HFFc6 (cell line): ENCODE measurements around the gene TOX2. TPM values are rescaled to one million over a fixed set of nuclear protein-coding genes. Genes with fewer than 3 reads are reported as not detected.

Source experiments
- DNase-seq: peaks from one replicate; pipeline ENCODE4 v3.0.0-alpha.2; 2018
- H3K27ac Mint-ChIP-seq: 2 replicates; pipeline ENCODE4 v1.8.0; 2020; ENCODE audit warnings: mild to moderate bottlenecking, mixed read lengths
- H3K27me3 Mint-ChIP-seq: 2 replicates; pipeline ENCODE4 v1.8.0; 2021; ENCODE audit warnings: mild to moderate bottlenecking, moderate library complexity, mixed read lengths; ENCODE audit not compliant: insufficient read depth
- H3K36me3 Mint-ChIP-seq: 2 replicates; pipeline ENCODE4 v1.8.0; 2021; ENCODE audit warnings: low read depth, mixed read lengths
- H3K4me1 Mint-ChIP-seq: 2 replicates; pipeline ENCODE4 v1.8.0; 2020; ENCODE audit warnings: low read depth, mixed read lengths
- H3K4me3 Mint-ChIP-seq: 2 replicates; pipeline ENCODE4 v1.8.0; 2020; ENCODE audit warnings: mild to moderate bottlenecking, moderate library complexity, mixed read lengths
- H3K9me3 Mint-ChIP-seq: 2 replicates; pipeline ENCODE4 v1.8.0; 2020; ENCODE audit warnings: mild to moderate bottlenecking, mixed read lengths
- total RNA-seq, 6 experiments: library from RNA; stranded (reverse); fragmentation: NEBNext Ultra II Directional; extraction: Animal tissue kit (Norgen Biotek cat#: 25700); gene quantifications; 2 replicates in 1 of 6; 3 replicates in 5 of 6; pipeline ENCODE4 v1.2.3, GENCODE V29; 2021
- TF ChIP-seq, protein P1 (sequence below): fragments of 200-600 bp; sonication (generic); IDR thresholded peaks from 2 replicates; pipeline ENCODE4 v1.5.0; 2021; ENCODE audit warnings: antibody characterized with exemption, mild to moderate bottlenecking

TOX2 gene
- total RNA-seq, 6 experiments from 2014 or later = 46.1 to 68.2 (median 60.2) TPM

GRCh38 chr20:43909720-43910119 is 4.9 kb upstream of the TOX2 start:
- Mint-ChIP-seq H3K4me1 (peaks cover 22% of the 10 kb centered on the region), H3K27me3 (peaks cover 2% of the 10 kb centered on the region), H3K9me3 (peaks cover 18% of the 10 kb centered on the region), H3K27ac (no peak overlapping the region), H3K4me3 (no peak overlapping the region), H3K36me3 (peaks cover 19% of the 10 kb centered on the region)
- TF ChIP-seq, protein P1, sequence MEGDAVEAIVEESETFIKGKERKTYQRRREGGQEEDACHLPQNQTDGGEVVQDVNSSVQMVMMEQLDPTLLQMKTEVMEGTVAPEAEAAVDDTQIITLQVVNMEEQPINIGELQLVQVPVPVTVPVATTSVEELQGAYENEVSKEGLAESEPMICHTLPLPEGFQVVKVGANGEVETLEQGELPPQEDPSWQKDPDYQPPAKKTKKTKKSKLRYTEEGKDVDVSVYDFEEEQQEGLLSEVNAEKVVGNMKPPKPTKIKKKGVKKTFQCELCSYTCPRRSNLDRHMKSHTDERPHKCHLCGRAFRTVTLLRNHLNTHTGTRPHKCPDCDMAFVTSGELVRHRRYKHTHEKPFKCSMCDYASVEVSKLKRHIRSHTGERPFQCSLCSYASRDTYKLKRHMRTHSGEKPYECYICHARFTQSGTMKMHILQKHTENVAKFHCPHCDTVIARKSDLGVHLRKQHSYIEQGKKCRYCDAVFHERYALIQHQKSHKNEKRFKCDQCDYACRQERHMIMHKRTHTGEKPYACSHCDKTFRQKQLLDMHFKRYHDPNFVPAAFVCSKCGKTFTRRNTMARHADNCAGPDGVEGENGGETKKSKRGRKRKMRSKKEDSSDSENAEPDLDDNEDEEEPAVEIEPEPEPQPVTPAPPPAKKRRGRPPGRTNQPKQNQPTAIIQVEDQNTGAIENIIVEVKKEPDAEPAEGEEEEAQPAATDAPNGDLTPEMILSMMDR = no peak
- DNase-seq = no peak

- no peak overlapping the region for H3K4me3 Mint-ChIP-seq
- TF ChIP-seq, protein P1 = no peak
- H3K36me3 Mint-ChIP-seq = peaks cover 19% of the 10 kb centered on the region
- peak overlapping the region; percentile 44 for H3K27ac Mint-ChIP-seq
- peaks cover 18% of the 10 kb centered on the region for H3K9me3 Mint-ChIP-seq
- H3K4me1 Mint-ChIP-seq = peaks cover 25% of the 10 kb centered on the region
- H3K27me3 Mint-ChIP-seq = peaks cover 2% of the 10 kb centered on the region
- no peak for DNase-seq
These were observed 4.1 kb upstream of the TOX2 start for GRCh38 chr20:43910564-43910963.

- peak overlapping the region; percentile 44 for H3K27ac Mint-ChIP-seq
- H3K36me3 Mint-ChIP-seq = peaks cover 19% of the 10 kb centered on the region
- H3K9me3 Mint-ChIP-seq = peaks cover 18% of the 10 kb centered on the region
- H3K27me3 Mint-ChIP-seq = peaks cover 2% of the 10 kb centered on the region
- DNase-seq = peak; percentile 84
- TF ChIP-seq, protein P1 = peak; percentile 72
- H3K4me1 Mint-ChIP-seq = peaks cover 25% of the 10 kb centered on the region
- H3K4me3 Mint-ChIP-seq = no peak overlapping the region
These were observed 3.6 kb upstream of the TOX2 start for GRCh38 chr20:43911066-43911465.

GRCh38 chr20:43913291-43914025 is 1.2 kb upstream of the TOX2 start:
- H3K36me3 Mint-ChIP-seq = peaks cover 10% of the 10 kb centered on the region
- H3K27me3 Mint-ChIP-seq = peaks cover 2% of the 10 kb centered on the region
- H3K4me1 Mint-ChIP-seq = peaks cover 46% of the 10 kb centered on the region
- peaks cover 10% of the 10 kb centered on the region; the same call in 1 of the 2 replicates for H3K9me3 Mint-ChIP-seq
- peak overlapping the region; percentile 6; the same call in 1 of the 2 replicates for H3K27ac Mint-ChIP-seq
- TF ChIP-seq, protein P1 = no peak
- DNase-seq = no peak
- peak overlapping the region; percentile 71 for H3K4me3 Mint-ChIP-seq

GRCh38 chr20:43915211-43916072 is 790 bp downstream of the TOX2 start:
- Mint-ChIP-seq H3K36me3 (peaks cover 15% of the 10 kb centered on the region), H3K4me3 (peak overlapping the region; percentile 96), H3K9me3 (peaks cover 10% of the 10 kb centered on the region; the same call in 1 of the 2 replicates), H3K27ac (peak overlapping the region; percentile 93), H3K4me1 (peaks cover 65% of the 10 kb centered on the region), H3K27me3 (peaks cover 2% of the 10 kb centered on the region)
- TF ChIP-seq, protein P1 = no peak
- peak; percentile 26 for DNase-seq
